Neural progenitor cell (in vitro differentiated cells): ENCODE results near the gene PADI4. TPM values are rescaled to one million over a fixed set of nuclear protein-coding genes. Genes with fewer than 3 reads are reported as not detected.

Experiments
- DNase-seq: peaks from one replicate; pipeline ENCODE4 v3.0.0-alpha.2; 2016; ENCODE audit warnings: low spot score
- H2AFZ ChIP-seq: fragments of 200-600 bp; sonication (generic); replicated peaks from 2 replicates; pipeline ENCODE4 v1.6.1; 2016; ENCODE audit warnings: antibody characterized with exemption
- H3F3A ChIP-seq: fragments of 200-600 bp; sonication (generic); 2 replicates; pipeline ENCODE4 v1.6.1; 2016; ENCODE audit warnings: antibody characterized with exemption, low read depth
- H3K27ac ChIP-seq: fragments of 200-600 bp; sonication (generic); 2 replicates; pipeline ENCODE4 v1.5.1; 2016; ENCODE audit warnings: mild to moderate bottlenecking
- H3K27me3 ChIP-seq: fragments of 200-600 bp; sonication (generic); 2 replicates; pipeline ENCODE4 v1.6.1; 2016; ENCODE audit warnings: mild to moderate bottlenecking, moderate library complexity
- H3K36me3 ChIP-seq: fragments of 200-600 bp; sonication (generic); 2 replicates; pipeline ENCODE4 v1.5.1; 2016
- H3K4me1 ChIP-seq: fragments of 200-600 bp; sonication (generic); 2 replicates; pipeline ENCODE4 v1.6.1; 2016; ENCODE audit warnings: mixed run types
- H3K4me2 ChIP-seq: fragments of 200-600 bp; sonication (generic); 2 replicates; pipeline ENCODE4 v1.6.1; 2016
- H3K4me3 ChIP-seq: fragments of 200-600 bp; sonication (generic); 2 replicates; pipeline ENCODE4 v1.5.1; 2016
- H3K79me2 ChIP-seq: fragments of 200-600 bp; sonication (generic); 2 replicates; pipeline ENCODE4 v1.6.1; 2016; ENCODE audit warnings: low read depth
- H3K9ac ChIP-seq: fragments of 200-600 bp; sonication (generic); 2 replicates; pipeline ENCODE4 v1.6.1; 2016
- H3K9me3 ChIP-seq: fragments of 200-600 bp; sonication (generic); 2 replicates; pipeline ENCODE4 v1.5.1; 2016; ENCODE audit warnings: low read depth
- H4K20me1 ChIP-seq: fragments of 200-600 bp; sonication (generic); 2 replicates; pipeline ENCODE4 v1.6.1; 2016; ENCODE audit warnings: low read depth
- H3K27ac Mint-ChIP-seq: 3 replicates; pipeline ENCODE4 v1.8.0; 2021; ENCODE audit warnings: mixed read lengths
- H3K27me3 Mint-ChIP-seq: 2 replicates; pipeline ENCODE4 v1.8.0; 2022; ENCODE audit warnings: low read depth, mild to moderate bottlenecking, inconsistent platforms, moderate library complexity, mixed read lengths; ENCODE audit not compliant: insufficient read depth
- H3K36me3 Mint-ChIP-seq: 3 replicates; pipeline ENCODE4 v1.8.0; 2021; ENCODE audit warnings: mixed read lengths
- H3K4me1 Mint-ChIP-seq: 3 replicates; pipeline ENCODE4 v1.8.0; 2021; ENCODE audit warnings: mixed read lengths
- H3K4me3 Mint-ChIP-seq: 3 replicates; pipeline ENCODE4 v1.8.0; 2021; ENCODE audit warnings: mild to moderate bottlenecking, moderate library complexity, mixed read lengths
- H3K9me3 Mint-ChIP-seq: 3 replicates; pipeline ENCODE4 v1.8.0; 2020; ENCODE audit warnings: mixed read lengths
- EZH2 ChIP-seq: fragments of 200-600 bp; sonication (generic); IDR thresholded peaks from 2 replicates; pipeline ENCODE4 v1.6.1; 2017; ENCODE audit warnings: antibody characterized with exemption, mild to moderate bottlenecking, moderate library complexity
- EZH2phosphoT487 ChIP-seq: fragments of 200-600 bp; sonication (generic); IDR thresholded peaks from 2 replicates; pipeline ENCODE4 v1.6.1; 2017; ENCODE audit warnings: antibody characterized with exemption
- total RNA-seq: library from RNA; depleted of rRNA; stranded (reverse); fragments of >200 nt; gene quantifications from 2 replicates; pipeline ENCODE4 v1.2.3, GENCODE V29; 2015; ENCODE audit warnings: low replicate concordance
- TF ChIP-seq, protein P1 (sequence below): fragments of 200-600 bp; sonication (generic); IDR thresholded peaks from 2 replicates; pipeline ENCODE4 v1.5.1; 2017; ENCODE audit warnings: antibody characterized with exemption, mild to moderate bottlenecking

The PADI4 gene
- total RNA-seq, 1 donor from 2014 or later = not detected

DNA sequence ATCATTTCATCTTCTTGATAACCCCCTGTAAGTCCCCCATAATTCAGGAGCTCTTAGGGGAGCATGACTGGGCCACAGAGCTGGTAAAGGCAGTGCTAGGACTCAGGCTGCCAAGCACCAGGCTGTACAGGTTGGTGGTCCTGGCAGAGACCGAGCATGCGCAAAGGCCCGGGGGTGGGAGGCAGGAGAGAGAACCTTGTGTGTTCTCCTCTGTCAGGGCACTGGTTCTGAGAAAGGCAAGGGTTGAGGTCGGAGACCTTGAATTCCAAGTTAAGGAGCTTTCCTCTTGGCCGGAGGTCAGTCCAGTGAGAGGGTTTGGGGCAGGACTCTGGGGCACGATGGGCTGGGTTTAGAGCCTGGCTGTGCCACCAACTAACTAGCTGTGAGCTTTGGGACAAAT lies 35.9 kb upstream of the PADI4 start:
- no peak overlapping the region for H3K4me2 ChIP-seq
- H2AFZ ChIP-seq = no peak overlapping the region
- H4K20me1 ChIP-seq = no peaks in the 10 kb centered on the region
- no peaks in the 10 kb centered on the region for H3K79me2 ChIP-seq
- no peaks in the 10 kb centered on the region for H3F3A ChIP-seq
- Mint-ChIP-seq H3K36me3 (no peaks in the 10 kb centered on the region), H3K27ac (no peak overlapping the region), H3K4me1 (no peaks in the 10 kb centered on the region), H3K4me3 (no peak overlapping the region), H3K27me3 (peaks cover 2% of the 10 kb centered on the region), H3K9me3 (no peaks in the 10 kb centered on the region)
- no peak overlapping the region for H3K27ac ChIP-seq
- H3K36me3 ChIP-seq = no peaks in the 10 kb centered on the region
- H3K4me1 ChIP-seq = no peaks in the 10 kb centered on the region
- TF ChIP-seq EZH2 = no peak
- no peak for TF ChIP-seq EZH2phosphoT487
- TF ChIP-seq, protein P1, sequence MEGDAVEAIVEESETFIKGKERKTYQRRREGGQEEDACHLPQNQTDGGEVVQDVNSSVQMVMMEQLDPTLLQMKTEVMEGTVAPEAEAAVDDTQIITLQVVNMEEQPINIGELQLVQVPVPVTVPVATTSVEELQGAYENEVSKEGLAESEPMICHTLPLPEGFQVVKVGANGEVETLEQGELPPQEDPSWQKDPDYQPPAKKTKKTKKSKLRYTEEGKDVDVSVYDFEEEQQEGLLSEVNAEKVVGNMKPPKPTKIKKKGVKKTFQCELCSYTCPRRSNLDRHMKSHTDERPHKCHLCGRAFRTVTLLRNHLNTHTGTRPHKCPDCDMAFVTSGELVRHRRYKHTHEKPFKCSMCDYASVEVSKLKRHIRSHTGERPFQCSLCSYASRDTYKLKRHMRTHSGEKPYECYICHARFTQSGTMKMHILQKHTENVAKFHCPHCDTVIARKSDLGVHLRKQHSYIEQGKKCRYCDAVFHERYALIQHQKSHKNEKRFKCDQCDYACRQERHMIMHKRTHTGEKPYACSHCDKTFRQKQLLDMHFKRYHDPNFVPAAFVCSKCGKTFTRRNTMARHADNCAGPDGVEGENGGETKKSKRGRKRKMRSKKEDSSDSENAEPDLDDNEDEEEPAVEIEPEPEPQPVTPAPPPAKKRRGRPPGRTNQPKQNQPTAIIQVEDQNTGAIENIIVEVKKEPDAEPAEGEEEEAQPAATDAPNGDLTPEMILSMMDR = no peak
- H3K9me3 ChIP-seq = no peaks in the 10 kb centered on the region
- no peak for DNase-seq
- H3K27me3 ChIP-seq = no peaks in the 10 kb centered on the region
- H3K4me3 ChIP-seq = no peak overlapping the region
- no peak overlapping the region for H3K9ac ChIP-seq

DNA sequence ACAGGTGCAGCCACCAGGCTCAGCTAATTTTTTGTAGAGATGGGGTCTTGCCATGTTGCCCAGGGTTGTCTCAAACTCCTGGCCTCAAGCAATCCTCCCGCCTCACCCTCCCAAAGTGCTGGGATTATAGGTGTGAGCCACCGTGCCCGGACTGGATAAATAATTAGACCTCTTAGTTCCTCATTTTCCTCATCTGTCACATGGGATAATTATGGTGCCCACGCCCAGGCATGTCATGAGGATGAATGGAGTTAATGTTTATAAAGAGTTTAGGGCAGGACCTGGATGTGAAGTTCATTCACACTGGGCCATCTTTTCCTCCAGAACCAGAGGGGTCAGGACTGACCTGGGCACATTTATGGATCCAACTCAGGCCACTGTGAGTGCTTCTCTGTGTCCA lies 35.4 kb upstream of the PADI4 start:
- Mint-ChIP-seq H3K4me3 (no peak overlapping the region), H3K27ac (no peak overlapping the region), H3K36me3 (no peaks in the 10 kb centered on the region), H3K4me1 (no peaks in the 10 kb centered on the region), H3K27me3 (peaks cover 2% of the 10 kb centered on the region), H3K9me3 (no peaks in the 10 kb centered on the region)
- Histone ChIP-seq H3K4me1 (no peaks in the 10 kb centered on the region), H3K27me3 (no peaks in the 10 kb centered on the region), H3K79me2 (no peaks in the 10 kb centered on the region), H2AFZ (no peak overlapping the region), H3K9ac (no peak overlapping the region), H3K4me3 (no peak overlapping the region), H3K4me2 (no peak overlapping the region), H3K27ac (no peak overlapping the region), H3K36me3 (no peaks in the 10 kb centered on the region), H3F3A (no peaks in the 10 kb centered on the region), H4K20me1 (no peaks in the 10 kb centered on the region), H3K9me3 (no peaks in the 10 kb centered on the region)
- no peak for DNase-seq
- no peak for TF ChIP-seq EZH2phosphoT487

GRCh38 chr1:17273096-17273495 lies 34.9 kb upstream of the PADI4 start:
- Mint-ChIP-seq H3K27me3 (peaks cover 2% of the 10 kb centered on the region), H3K4me1 (peaks cover under 1% of the 10 kb centered on the region), H3K4me3 (no peak overlapping the region), H3K27ac (no peak overlapping the region), H3K36me3 (no peaks in the 10 kb centered on the region), H3K9me3 (no peaks in the 10 kb centered on the region)
- Histone ChIP-seq H3K4me3 (no peak overlapping the region), H3K9ac (no peak overlapping the region), H4K20me1 (no peaks in the 10 kb centered on the region), H3K27me3 (no peaks in the 10 kb centered on the region), H3K79me2 (no peaks in the 10 kb centered on the region), H3K4me2 (no peak overlapping the region), H3K36me3 (no peaks in the 10 kb centered on the region), H2AFZ (no peak overlapping the region), H3K27ac (no peak overlapping the region), H3K9me3 (no peaks in the 10 kb centered on the region), H3K4me1 (no peaks in the 10 kb centered on the region), H3F3A (no peaks in the 10 kb centered on the region)
- DNase-seq = no peak
- TF ChIP-seq EZH2phosphoT487 (no peak), EZH2 (no peak)
- TF ChIP-seq, protein P1 = no peak

DNA sequence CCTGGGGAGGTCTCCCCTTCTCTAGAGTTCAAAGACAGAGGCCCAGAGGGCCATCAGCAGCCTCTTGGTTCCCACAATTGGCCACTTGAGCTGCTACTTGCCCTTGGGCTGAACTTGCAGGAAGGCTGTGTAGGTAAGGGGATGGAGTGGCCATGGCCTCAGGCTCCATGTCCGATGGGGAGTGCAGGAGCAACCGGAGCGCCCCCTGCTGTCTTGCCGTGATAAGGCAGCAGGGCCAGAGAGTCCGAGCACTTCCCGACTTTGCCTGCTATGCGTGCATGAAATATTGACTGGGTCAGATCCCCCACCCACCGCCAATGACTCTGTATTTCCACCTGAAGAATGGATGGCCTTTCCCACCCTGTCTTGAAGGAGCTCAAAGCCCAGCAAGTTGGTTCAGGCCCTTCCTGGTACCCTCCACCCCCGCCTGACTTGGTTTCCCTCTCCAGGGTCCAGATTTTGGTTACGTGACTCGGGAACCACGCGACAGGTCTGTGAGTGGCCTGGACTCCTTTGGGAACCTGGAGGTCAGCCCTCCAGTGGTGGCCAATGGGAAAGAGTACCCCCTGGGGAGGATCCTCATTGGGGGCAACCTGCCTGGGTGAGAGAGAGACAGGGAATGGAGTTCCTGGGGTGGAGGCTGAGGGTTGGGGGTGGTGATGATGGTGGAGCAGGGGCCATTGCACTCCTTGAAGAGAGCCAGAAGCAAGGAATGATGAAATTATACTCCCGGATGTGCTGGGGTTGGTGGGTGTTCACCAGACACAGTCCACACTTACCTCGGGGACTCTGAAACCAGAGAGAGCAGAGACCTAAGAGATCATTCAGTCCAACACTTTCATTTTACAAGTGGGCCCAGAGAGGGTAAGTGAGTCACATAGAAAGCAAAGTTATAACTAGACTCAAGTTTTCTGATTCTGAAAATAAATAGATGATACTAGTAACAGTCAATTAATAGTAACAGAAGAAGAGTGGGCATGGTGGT lies 33.5 kb upstream of the PADI4 start:
- DNase-seq = peak; percentile 72
- no peaks in the 10 kb centered on the region for H3K9me3 ChIP-seq
- Mint-ChIP-seq H3K4me3 (no peak overlapping the region), H3K4me1 (peaks cover 9% of the 10 kb centered on the region), H3K9me3 (no peaks in the 10 kb centered on the region), H3K36me3 (no peaks in the 10 kb centered on the region), H3K27me3 (peaks cover 2% of the 10 kb centered on the region), H3K27ac (no peak overlapping the region)
- H3K4me1 ChIP-seq = no peaks in the 10 kb centered on the region
- H3K4me3 ChIP-seq = no peak overlapping the region
- H3K36me3 ChIP-seq = no peaks in the 10 kb centered on the region
- H3K79me2 ChIP-seq = no peaks in the 10 kb centered on the region
- no peak overlapping the region for H3K4me2 ChIP-seq
- H3K9ac ChIP-seq = no peak overlapping the region
- TF ChIP-seq, protein P1 = peak; percentile 81
- TF ChIP-seq EZH2phosphoT487 (no peak), EZH2 (no peak)
- H3K27ac ChIP-seq = no peak overlapping the region
- H2AFZ ChIP-seq = no peak overlapping the region
- no peaks in the 10 kb centered on the region for H4K20me1 ChIP-seq
- H3K27me3 ChIP-seq = no peaks in the 10 kb centered on the region
- no peaks in the 10 kb centered on the region for H3F3A ChIP-seq
